OCI-LY7 (cell line): Measurements from ENCODE around the gene GRB10. TPM values are rescaled to one million over a fixed set of nuclear protein-coding genes. Genes with fewer than 3 reads are reported as not detected.

ENCODE experiments used
- BruUV-seq: library from RNA; stranded (reverse); fragments of 400-500 nt; replicated peaks from 2 replicates; lab custom pipeline; 2021; lab: Mats Ljungman, UMichigan
- CTCF ChIA-PET: fragments of 300-600 bp; sonication (Branson Sonifier 250); formaldehyde crosslinking; loops from one replicate; lab custom pipeline; 2022; ENCODE audit warnings: antibody characterized with exemption; ENCODE audit not compliant: unreplicated experiment; lab: Charles Lee
- POLR2A ChIA-PET: fragments of 300-600 bp; sonication (Branson Sonifier 250); formaldehyde crosslinking; loops from one replicate; lab custom pipeline; 2022; ENCODE audit warnings: antibody characterized with exemption; lab: Charles Lee
- DNase-seq: peaks from one replicate; pipeline ENCODE4 v3.0.0-alpha.2; 2015; ENCODE audit warnings: low spot score
- H2AFZ ChIP-seq: fragments of 200-600 bp; sonication (generic), shearing (Covaris generic); 2 replicates; pipeline ENCODE4 v1.6.1; 2014; ENCODE audit warnings: mild to moderate bottlenecking, antibody characterized with exemption, low read length, moderate library complexity
- H3K27ac ChIP-seq: fragments of 200-600 bp; sonication (generic); 2 replicates; pipeline ENCODE4 v1.5.1; 2014; ENCODE audit warnings: mixed run types, low read depth, mild to moderate bottlenecking, moderate library complexity, low read length, inconsistent platforms; ENCODE audit not compliant: poor library complexity, severe bottlenecking
- H3K36me3 ChIP-seq: fragments of 200-600 bp; sonication (generic); 2 replicates; pipeline ENCODE4 v1.6.1; 2014; ENCODE audit warnings: mild to moderate bottlenecking, antibody characterized with exemption, low read length, moderate library complexity, mixed read lengths; ENCODE audit not compliant: insufficient read depth
- H3K4me1 ChIP-seq: fragments of 200-600 bp; sonication (generic); 2 replicates; pipeline ENCODE4 v1.5.1; 2014; ENCODE audit warnings: mild to moderate bottlenecking, low read length; ENCODE audit not compliant: insufficient read depth, poor library complexity, severe bottlenecking
- H3K4me2 ChIP-seq: fragments of 200-600 bp; sonication (generic); 2 replicates; pipeline ENCODE4 v1.6.1; 2014; ENCODE audit warnings: mild to moderate bottlenecking, low read length
- H3K4me3 ChIP-seq: fragments of 200-600 bp; sonication (generic); 2 replicates; pipeline ENCODE4 v1.5.1; 2014; ENCODE audit warnings: mild to moderate bottlenecking, low read depth, low read length; ENCODE audit not compliant: poor library complexity, severe bottlenecking
- H3K79me2 ChIP-seq: fragments of 200-600 bp; sonication (generic); 2 replicates; pipeline ENCODE4 v1.6.1; 2016; ENCODE audit warnings: low read depth, mild to moderate bottlenecking, low read length, moderate library complexity, mixed read lengths; ENCODE audit not compliant: insufficient read depth
- H3K9me2 ChIP-seq: fragments of 200-600 bp; sonication (generic); 2 replicates; pipeline ENCODE4 v1.6.1; 2016; ENCODE audit warnings: mild to moderate bottlenecking, low read length, mixed read lengths; ENCODE audit not compliant: insufficient read depth
- H3K9me3 ChIP-seq: fragments of 200-600 bp; sonication (generic); 2 replicates; pipeline ENCODE4 v1.6.1; 2014; ENCODE audit warnings: mild to moderate bottlenecking, mixed run types, low read length, mixed read lengths
- H4K20me1 ChIP-seq: fragments of 200-600 bp; sonication (generic); 2 replicates; pipeline ENCODE4 v1.6.1; 2014; ENCODE audit warnings: mild to moderate bottlenecking, antibody characterized with exemption, low read length, moderate library complexity, mixed read lengths; ENCODE audit not compliant: insufficient read depth
- EZH2phosphoT487 ChIP-seq: fragments of 200-600 bp; sonication (generic); IDR thresholded peaks from 2 replicates; pipeline ENCODE4 v1.6.1; 2018; ENCODE audit warnings: low read depth, borderline replicate concordance, mild to moderate bottlenecking, mixed run types, antibody characterized with exemption, low read length, moderate library complexity, mixed read lengths
- intact Hi-C: fragments of 100-400 bp; cut with micrococcal nuclease; formaldehyde crosslinking; loops from one replicate; pipeline ENCODE4 v1.10.0; 2022; ENCODE audit not compliant: unreplicated experiment
- total RNA-seq, 2 experiments: library from RNA; depleted of rRNA in 1 of 2; stranded (reverse); fragments of >200 nt in 1 of 2; shearing (Covaris generic) in 1 of 2; gene quantifications; 2 replicates each; pipeline ENCODE4 v1.2.3, GENCODE V29; 2014 to 2022
- TF ChIP-seq, protein P1 (sequence below): fragments of 200-600 bp; sonication (generic); conservative IDR thresholded peaks from 2 replicates; pipeline ENCODE4 v1.5.1; 2014; ENCODE audit warnings: mild to moderate bottlenecking, antibody characterized with exemption, low read length, moderate library complexity, mixed read lengths

The GRB10 gene
- total RNA-seq, 2 experiments from 2014 or later: not detected

- POLR2A ChIA-PET: no interaction called here
- intact Hi-C loops: no loop called here
- no TSS peak for BruUV-seq
- Histone ChIP-seq H3K4me2 (no peak overlapping the region), H3K4me3 (no peak overlapping the region), H3K9me2 (no peaks in the 10 kb centered on the region), H3K36me3 (no peaks in the 10 kb centered on the region), H3K9me3 (no peaks in the 10 kb centered on the region), H3K79me2 (no peaks in the 10 kb centered on the region), H3K27ac (no peak overlapping the region), H3K4me1 (no peaks in the 10 kb centered on the region), H2AFZ (no peak overlapping the region), H4K20me1 (no peaks in the 10 kb centered on the region)
- DNase-seq: no peak
- CTCF ChIA-PET: no interaction called here
- TF ChIP-seq, protein P1, sequence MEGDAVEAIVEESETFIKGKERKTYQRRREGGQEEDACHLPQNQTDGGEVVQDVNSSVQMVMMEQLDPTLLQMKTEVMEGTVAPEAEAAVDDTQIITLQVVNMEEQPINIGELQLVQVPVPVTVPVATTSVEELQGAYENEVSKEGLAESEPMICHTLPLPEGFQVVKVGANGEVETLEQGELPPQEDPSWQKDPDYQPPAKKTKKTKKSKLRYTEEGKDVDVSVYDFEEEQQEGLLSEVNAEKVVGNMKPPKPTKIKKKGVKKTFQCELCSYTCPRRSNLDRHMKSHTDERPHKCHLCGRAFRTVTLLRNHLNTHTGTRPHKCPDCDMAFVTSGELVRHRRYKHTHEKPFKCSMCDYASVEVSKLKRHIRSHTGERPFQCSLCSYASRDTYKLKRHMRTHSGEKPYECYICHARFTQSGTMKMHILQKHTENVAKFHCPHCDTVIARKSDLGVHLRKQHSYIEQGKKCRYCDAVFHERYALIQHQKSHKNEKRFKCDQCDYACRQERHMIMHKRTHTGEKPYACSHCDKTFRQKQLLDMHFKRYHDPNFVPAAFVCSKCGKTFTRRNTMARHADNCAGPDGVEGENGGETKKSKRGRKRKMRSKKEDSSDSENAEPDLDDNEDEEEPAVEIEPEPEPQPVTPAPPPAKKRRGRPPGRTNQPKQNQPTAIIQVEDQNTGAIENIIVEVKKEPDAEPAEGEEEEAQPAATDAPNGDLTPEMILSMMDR: no peak
- TF ChIP-seq EZH2phosphoT487: no peak
These were observed 10.6 kb upstream of the GRB10 start for GRCh38 chr7:50793120-50793946.

DNA sequence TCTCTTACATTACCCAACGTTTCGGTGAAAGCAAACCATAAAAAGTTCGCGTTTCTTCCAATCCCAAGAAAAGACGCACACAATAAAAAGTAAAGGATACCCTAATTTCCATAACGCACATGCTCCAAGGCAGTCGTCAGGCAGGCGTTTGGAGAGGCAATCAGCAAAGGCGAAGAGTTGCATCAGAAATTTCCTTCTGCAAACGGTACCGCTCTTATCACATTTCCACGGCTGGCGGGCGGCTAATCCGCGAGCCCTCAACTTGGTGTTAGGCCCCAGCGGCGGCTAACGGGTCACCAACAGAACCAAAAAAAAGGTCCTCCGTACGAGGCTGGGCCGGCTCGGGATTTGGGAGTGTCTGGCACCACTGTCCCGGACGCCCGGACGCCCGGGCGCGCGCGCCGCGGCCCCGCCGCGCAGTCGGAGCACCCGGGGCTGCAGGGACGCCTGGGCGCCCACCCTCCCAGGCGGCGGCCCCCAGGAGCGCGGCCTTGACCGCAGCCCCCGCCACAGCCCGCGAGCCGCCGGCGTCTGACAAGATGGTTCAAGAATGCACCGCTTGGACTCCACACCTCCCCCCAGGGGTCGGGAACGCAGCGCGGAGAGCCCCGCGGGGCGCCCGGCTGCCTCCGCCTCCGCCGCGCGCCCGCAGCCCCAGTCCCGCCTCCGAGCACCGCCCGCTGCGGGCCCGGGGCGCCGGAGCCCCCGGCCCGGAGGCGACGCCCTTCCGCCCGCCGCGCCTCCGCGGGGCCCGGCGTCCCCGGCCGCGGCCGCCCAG lies 9.8 kb upstream of the GRB10 start:
- Histone ChIP-seq H2AFZ (no peak overlapping the region), H3K79me2 (no peaks in the 10 kb centered on the region), H3K27ac (no peak overlapping the region), H4K20me1 (no peaks in the 10 kb centered on the region), H3K4me1 (no peaks in the 10 kb centered on the region), H3K4me3 (no peak overlapping the region), H3K4me2 (no peak overlapping the region), H3K9me2 (no peaks in the 10 kb centered on the region), H3K36me3 (no peaks in the 10 kb centered on the region), H3K9me3 (no peaks in the 10 kb centered on the region)
- ChIA-PET POLR2A (no interaction called here), CTCF (no interaction called here)
- BruUV-seq: no TSS peak
- no peak for TF ChIP-seq EZH2phosphoT487
- TF ChIP-seq, protein P1: no peak
- DNase-seq: no peak
- intact Hi-C loops: no loop called here
